Fibroblast of skin of left quadriceps (primary cell): ENCODE data around the gene TNRC6C.

ENCODE experiments used
- DNase-seq, 2 experiments: peaks; one replicate each; pipeline ENCODE4 v3.0.0-alpha.2; 2013; ENCODE audit warnings: low read depth in 2 of 2

TNRC6C gene

DNA sequence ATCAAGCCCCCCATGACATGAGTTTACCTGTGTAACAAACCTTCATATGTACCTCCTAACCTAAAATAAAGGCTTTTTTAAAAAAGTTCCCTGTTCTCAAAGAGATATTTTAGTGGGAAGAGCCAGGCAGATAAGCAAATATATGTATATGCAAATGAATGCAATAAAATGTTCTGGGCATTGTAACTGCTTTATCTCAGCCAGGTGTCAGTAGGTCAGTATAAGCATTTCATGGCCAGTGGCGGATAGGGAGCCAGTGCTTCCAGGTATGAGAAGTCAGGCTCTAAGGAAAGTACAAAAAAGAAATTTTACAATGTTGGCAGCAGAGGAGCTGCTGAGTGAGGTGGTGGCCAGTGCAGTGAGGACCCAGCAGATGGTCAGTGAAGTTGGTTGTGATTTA lies 53.9 kb downstream of the TNRC6C start:
- no peak for DNase-seq

- DNase-seq: peak; percentile 59 to 64
Observed at GRCh38 chr17:78013683-78014467, 55.4 kb downstream of the TNRC6C start.

DNA sequence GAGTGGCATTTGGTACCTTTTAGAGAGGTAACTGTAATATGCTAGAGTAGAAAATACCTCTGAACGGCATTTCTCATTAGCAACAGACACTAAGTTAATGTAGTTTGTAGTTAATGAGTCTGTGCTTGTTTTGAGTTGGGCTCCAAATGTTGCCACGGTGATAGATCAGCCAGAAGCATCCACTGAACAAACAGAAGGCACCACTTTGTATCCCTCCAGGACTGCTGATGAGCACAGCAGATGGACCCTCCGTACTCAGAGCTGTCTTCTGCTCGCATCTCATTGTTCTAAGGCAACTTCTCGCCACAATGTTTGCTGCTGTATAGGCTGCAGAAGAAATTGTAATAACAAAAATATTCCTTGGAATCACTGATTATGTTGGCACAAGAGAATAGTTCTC lies 56.1 kb downstream of the TNRC6C start:
- DNase-seq: no peak

DNA sequence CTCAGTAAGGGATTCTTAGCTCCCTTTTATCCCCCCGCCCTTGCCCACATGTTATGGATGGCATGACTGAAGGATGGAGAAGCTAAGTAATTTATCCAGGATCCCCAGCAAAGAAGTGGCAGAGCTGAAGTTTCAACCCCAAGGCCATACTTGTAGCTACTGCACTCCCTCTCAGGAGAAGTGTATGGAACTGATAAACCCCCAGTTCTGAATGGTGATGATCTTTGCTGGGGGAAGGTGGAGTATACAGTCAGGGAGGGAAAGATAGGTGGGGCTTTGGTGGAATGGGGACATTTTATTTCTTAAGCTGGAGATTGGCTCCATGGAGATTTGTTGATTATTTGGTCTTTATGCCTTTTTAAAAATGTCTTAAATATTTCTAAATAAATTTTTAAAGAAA lies 58.3 kb downstream of the TNRC6C start:
- DNase-seq: no peak

- no peak for DNase-seq
Observed at GRCh38 chr17:78019367-78019975, 61.0 kb downstream of the TNRC6C start.

GRCh38 chr17:78019976-78020716 lies 61.6 kb downstream of the TNRC6C start:
- no peak for DNase-seq

DNA sequence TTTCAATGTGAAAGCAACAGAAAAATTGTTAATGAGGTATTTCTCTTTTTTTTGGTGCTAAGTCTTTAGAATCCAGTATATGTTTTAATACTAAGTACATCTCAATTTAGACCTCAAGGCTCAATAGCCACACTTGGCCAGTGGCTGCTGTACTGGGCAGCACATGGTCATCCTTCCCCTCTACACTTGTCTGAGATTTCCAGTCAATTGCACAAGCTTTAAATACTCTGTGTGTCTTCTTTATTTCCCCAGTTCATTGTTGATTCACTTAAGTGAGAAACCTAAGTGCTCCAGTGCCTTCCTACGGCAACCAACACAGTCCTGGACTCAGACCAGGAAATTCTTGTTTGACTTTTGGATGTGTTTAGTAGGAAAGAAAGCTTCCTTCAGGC lies 62.2 kb downstream of the TNRC6C start:
- DNase-seq: no peak

- peak; percentile 57 to 59 for DNase-seq
Observed at GRCh38 chr17:78022425-78022824, 63.9 kb downstream of the TNRC6C start.

GRCh38 chr17:78023042-78023441 lies 64.5 kb downstream of the TNRC6C start:
- no peak for DNase-seq

- DNase-seq: peak in 1 of 2 experiments; percentile 43
Observed at GRCh38 chr17:78026381-78026780, 67.9 kb downstream of the TNRC6C start.

DNA sequence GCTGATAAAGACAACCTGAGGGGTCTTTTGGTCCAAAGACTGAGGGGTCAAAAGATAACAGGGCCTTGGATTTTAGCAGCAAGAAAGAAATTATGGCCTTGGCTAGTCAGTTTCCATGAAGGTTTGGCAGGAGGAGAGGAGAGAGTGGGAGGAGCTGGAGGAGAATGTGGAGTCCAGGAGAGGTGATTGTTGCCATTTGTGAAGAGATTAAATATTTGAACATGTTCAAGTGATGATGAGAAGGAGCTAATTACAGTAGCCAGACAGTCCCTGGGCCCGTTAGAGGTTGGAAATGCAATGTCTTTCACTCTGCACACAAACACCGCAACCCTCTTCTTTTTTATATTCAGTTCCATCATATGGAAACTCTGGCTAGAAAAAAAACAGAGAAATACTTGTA lies 68.6 kb downstream of the TNRC6C start:
- no peak for DNase-seq

GRCh38 chr17:78029697-78030096 lies 71.2 kb downstream of the TNRC6C start:
- DNase-seq: no peak

GRCh38 chr17:78031435-78031834 lies 72.9 kb downstream of the TNRC6C start:
- no peak for DNase-seq

DNA sequence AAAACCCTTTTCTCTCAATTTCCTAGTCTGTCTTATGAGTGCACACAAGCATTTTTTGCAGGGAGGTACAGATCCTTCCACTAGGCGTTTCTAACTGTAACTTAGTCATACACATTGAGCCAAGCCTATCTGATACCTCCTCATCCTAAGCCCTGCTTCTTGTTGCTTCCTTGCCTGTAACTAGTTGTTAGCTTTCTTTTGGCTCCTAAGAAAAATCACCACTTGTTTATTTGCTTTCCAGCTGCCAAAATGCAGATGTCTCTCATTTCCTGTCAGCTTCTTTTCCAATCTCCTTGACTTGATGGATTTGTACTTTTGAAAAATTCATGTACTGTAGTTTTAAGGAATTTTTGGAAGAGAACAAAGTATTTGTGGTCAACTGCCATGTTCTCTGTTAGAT lies 73.7 kb downstream of the TNRC6C start:
- DNase-seq: peak; percentile 56 to 63

DNA sequence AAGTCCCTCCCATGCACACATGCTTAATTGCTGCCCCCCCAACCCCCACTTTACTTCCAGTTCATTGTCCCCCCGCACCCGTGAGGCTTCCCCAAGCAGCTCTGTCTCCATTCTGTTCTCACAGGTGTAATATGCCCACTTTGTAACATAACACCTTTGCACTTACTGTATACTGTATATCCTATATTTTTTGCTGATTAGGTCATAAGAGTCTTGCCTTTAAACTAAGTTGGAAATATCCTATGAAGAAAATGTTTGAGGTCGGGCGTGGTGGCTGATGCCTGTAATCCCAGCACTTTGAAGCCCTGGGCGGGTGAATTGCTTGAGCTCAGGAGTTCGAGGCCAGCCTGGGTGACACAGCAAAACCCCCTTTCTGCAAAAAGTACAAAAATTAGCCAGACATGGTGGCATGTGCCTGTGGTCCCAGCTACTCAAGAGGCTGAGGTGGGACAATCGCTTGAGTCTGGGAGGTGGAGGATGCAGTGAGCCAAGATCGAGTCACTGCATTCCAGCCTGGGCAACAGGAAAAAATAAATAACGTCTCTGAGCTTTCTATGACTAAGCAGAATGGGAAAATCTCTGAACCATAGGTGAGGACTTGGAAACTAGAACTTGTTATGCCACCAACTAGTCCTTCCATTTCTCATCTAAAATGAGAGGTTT lies 76.1 kb downstream of the TNRC6C start:
- DNase-seq: no peak

- DNase-seq: no peak
Observed at GRCh38 chr17:78037280-78037679, 78.8 kb downstream of the TNRC6C start.

GRCh38 chr17:78038748-78039288 lies 80.3 kb downstream of the TNRC6C start:
- DNase-seq: no peak

GRCh38 chr17:78039581-78039980 lies 81.1 kb downstream of the TNRC6C start:
- DNase-seq: no peak

GRCh38 chr17:78040440-78041385 lies 82.2 kb downstream of the TNRC6C start:
- DNase-seq: peak in 1 of 2 experiments; percentile 22

DNA sequence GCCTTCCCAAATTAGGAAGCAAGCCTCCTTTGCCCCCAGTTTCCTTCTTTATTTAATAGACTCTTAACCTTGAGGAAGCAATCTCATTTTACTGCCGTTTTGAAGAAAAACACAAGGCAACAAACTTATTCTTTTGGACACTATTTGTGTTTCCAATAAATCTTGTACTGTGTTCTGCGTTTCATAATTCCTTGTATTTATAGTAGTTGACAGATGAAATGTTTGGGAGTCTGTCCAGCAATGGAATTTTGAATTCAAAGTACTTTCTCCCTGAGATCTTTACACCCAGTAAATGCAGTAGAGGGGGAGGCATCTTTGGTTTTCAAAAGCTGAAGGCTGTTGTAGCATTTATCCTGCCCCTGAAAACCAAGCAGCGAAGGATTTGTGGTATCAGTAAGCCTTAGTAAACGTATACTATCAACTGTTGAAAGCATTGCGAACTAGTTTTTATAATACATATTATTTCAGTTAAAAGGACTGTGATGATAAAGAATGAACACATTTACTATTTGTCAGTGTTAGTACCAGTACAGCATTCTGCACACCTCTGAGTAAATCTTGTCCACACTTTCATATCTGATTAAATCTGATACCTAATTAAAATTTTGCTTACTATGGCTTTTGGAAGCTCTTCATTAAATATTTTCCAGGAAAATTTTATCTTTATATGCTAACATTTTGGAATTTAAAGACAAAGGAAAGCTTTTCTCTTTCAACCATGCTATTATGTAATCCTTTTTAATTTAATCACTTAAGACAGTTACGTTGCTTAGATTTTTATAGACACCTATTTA lies 83.1 kb downstream of the TNRC6C start:
- DNase-seq: peak in 1 of 2 experiments; percentile 12
